Vagina (tissue), 2 donors: Measurements from ENCODE around the gene LTBP4. TPM values are rescaled to one million over a fixed set of nuclear protein-coding genes. Genes with fewer than 3 reads are reported as not detected.

Experiments used
- DNase-seq, 2 donors: peaks; one replicate each; pipeline ENCODE4 v3.0.0-alpha.2; 2017; ENCODE audit errors: extremely low spot score in 2 of 2
- H3K27ac ChIP-seq: fragments of 200-600 bp; sonication (generic); one replicate; pipeline ENCODE4 v1.5.1; 2019
- H3K27me3 ChIP-seq: fragments of 200-600 bp; sonication (generic); one replicate; pipeline ENCODE4 v1.5.1; 2019
- H3K36me3 ChIP-seq, 2 donors: fragments of 200-600 bp; sonication (generic); one replicate each; pipeline ENCODE4 v1.5.1; 2017 to 2019
- H3K4me1 ChIP-seq: fragments of 200-600 bp; sonication (generic); one replicate; pipeline ENCODE4 v1.5.1; 2019
- H3K4me3 ChIP-seq, 2 donors: fragments of 200-600 bp; sonication (generic); 1 replicate in 1 of 2; 2 replicates in 1 of 2; pipeline ENCODE4 v1.5.1; 2016 to 2019
- H3K9me3 ChIP-seq: fragments of 200-600 bp; sonication (generic); one replicate; pipeline ENCODE4 v1.5.1; 2019
- CTCF ChIP-seq, 3 experiments: fragments of 450-650 bp in 2 of 3; fragments of 200-600 bp in 1 of 3; sonication (generic) in 1 of 3; IDR thresholded peaks; one replicate each; pipeline ENCODE4 v1.5.1; 2017 to 2019; ENCODE audit warnings: antibody characterized with exemption in 3 of 3, mild to moderate bottlenecking in 2 of 3, moderate library complexity in 2 of 3
- POLR2A ChIP-seq, 2 donors: fragments of 450-650 bp; IDR thresholded peaks; one replicate each; pipeline ENCODE4 v1.6.1; 2017; ENCODE audit warnings: antibody characterized with exemption in 2 of 2, mild to moderate bottlenecking in 2 of 2, moderate library complexity in 2 of 2
- POLR2AphosphoS5 ChIP-seq, 2 donors: sonication (generic); formaldehyde crosslinking; IDR thresholded peaks; one replicate each; pipeline ENCODE4 v1.9.0; 2017; ENCODE audit warnings: antibody characterized with exemption in 2 of 2, mild to moderate bottlenecking in 2 of 2, low read depth in 1 of 2; ENCODE audit not compliant: insufficient read depth in 1 of 2
- intact Hi-C: fragments of 100-400 bp; cut with DNase I; formaldehyde crosslinking; loops from one replicate; pipeline ENCODE4 v1.15.1; 2023
- total RNA-seq: library from RNA; depleted of rRNA; stranded (reverse); fragments of >200 nt; gene quantifications from one replicate; pipeline ENCODE4 v1.2.3, GENCODE V29; 2016

Gene LTBP4
- total RNA-seq, 1 donor from 2014 or later = 983 TPM

GRCh38 chr19:40668991-40669614 is 67.9 kb downstream of the LTBP4 start:
- H3K36me3 ChIP-seq = peaks cover 4 to 71% of the 10 kb centered on the region in 2 donors
- no peak overlapping the region for H3K27ac ChIP-seq
- H3K27me3 ChIP-seq = no peaks in the 10 kb centered on the region
- H3K9me3 ChIP-seq = no peaks in the 10 kb centered on the region
- H3K4me1 ChIP-seq = peaks cover 14% of the 10 kb centered on the region
- intact Hi-C loops = no loop called here
- no peak for DNase-seq
- TF ChIP-seq CTCF (IDR thresholded peaks at IDR 0.05) (no peak), POLR2AphosphoS5 (IDR thresholded peaks at IDR 0.05; ENCODE audit: insufficient read depth in 1 of 2, low read depth in 1 of 2) (no peak), POLR2A (IDR thresholded peaks at IDR 0.05) (no peak)
- no peak overlapping the region for H3K4me3 ChIP-seq

- no peaks in the 10 kb centered on the region for H3K9me3 ChIP-seq
- intact Hi-C loops = no loop called here
- H3K4me1 ChIP-seq = peaks cover 10% of the 10 kb centered on the region
- TF ChIP-seq CTCF (IDR thresholded peaks at IDR 0.05) (no peak), POLR2AphosphoS5 (IDR thresholded peaks at IDR 0.05; ENCODE audit: insufficient read depth in 1 of 2, low read depth in 1 of 2) (no peak), POLR2A (IDR thresholded peaks at IDR 0.05) (no peak)
- H3K27ac ChIP-seq = no peak overlapping the region
- no peak overlapping the region for H3K4me3 ChIP-seq
- H3K27me3 ChIP-seq = no peaks in the 10 kb centered on the region
- no peak for DNase-seq
- peaks cover 4 to 79% of the 10 kb centered on the region in 2 donors for H3K36me3 ChIP-seq
Observed at GRCh38 chr19:40671404-40671803, 70.2 kb downstream of the LTBP4 start.

- intact Hi-C loops = no loop called here
- TF ChIP-seq POLR2AphosphoS5 (IDR thresholded peaks at IDR 0.05; ENCODE audit: insufficient read depth in 1 of 2, low read depth in 1 of 2) (no peak), CTCF (IDR thresholded peaks at IDR 0.05) (no peak), POLR2A (IDR thresholded peaks at IDR 0.05) (no peak)
- Histone ChIP-seq H3K27ac (no peak overlapping the region), H3K4me1 (peaks cover 4% of the 10 kb centered on the region), H3K27me3 (no peaks in the 10 kb centered on the region), H3K4me3 (no peak overlapping the region), H3K9me3 (no peaks in the 10 kb centered on the region), H3K36me3 (peaks cover 4 to 82% of the 10 kb centered on the region in 2 donors)
- no peak for DNase-seq
Observed at GRCh38 chr19:40672038-40672437, 70.9 kb downstream of the LTBP4 start.

GRCh38 chr19:40672573-40673299 is 71.6 kb downstream of the LTBP4 start:
- TF ChIP-seq POLR2AphosphoS5 (IDR thresholded peaks at IDR 0.05; ENCODE audit: insufficient read depth in 1 of 2, low read depth in 1 of 2) = no peak
- TF ChIP-seq POLR2A (IDR thresholded peaks at IDR 0.05) = no peak
- no peak for TF ChIP-seq CTCF (IDR thresholded peaks at IDR 0.05)
- Histone ChIP-seq H3K27ac (no peak overlapping the region), H3K27me3 (no peaks in the 10 kb centered on the region), H3K4me1 (no peaks in the 10 kb centered on the region), H3K9me3 (no peaks in the 10 kb centered on the region), H3K4me3 (no peak overlapping the region), H3K36me3 (peaks cover 4 to 82% of the 10 kb centered on the region in 2 donors)
- DNase-seq = no peak
- intact Hi-C loops = no loop called here

- no peaks in the 10 kb centered on the region for H3K4me1 ChIP-seq
- no peak for DNase-seq
- no peaks in the 10 kb centered on the region for H3K9me3 ChIP-seq
- peaks cover 4 to 82% of the 10 kb centered on the region in 2 donors for H3K36me3 ChIP-seq
- no peak for TF ChIP-seq CTCF (IDR thresholded peaks at IDR 0.05)
- TF ChIP-seq POLR2AphosphoS5 (IDR thresholded peaks at IDR 0.05; ENCODE audit: insufficient read depth in 1 of 2, low read depth in 1 of 2) = no peak
- intact Hi-C loops = no loop called here
- H3K27ac ChIP-seq = peak overlapping the region; percentile 5
- no peaks in the 10 kb centered on the region for H3K27me3 ChIP-seq
- H3K4me3 ChIP-seq = no peak overlapping the region
Observed at GRCh38 chr19:40673397-40673796, 72.2 kb downstream of the LTBP4 start.
